Activated CD4-positive, alpha-beta memory T cell treated with anti-CD3 and anti-CD28 coated beads for 36 hours (primary cell): Measurements from ENCODE around the gene LPP. TPM values are rescaled to one million over a fixed set of nuclear protein-coding genes. Genes with fewer than 3 reads are reported as not detected.
A peak's percentile ranks its signal among the peaks of the same experiment; 100 is the strongest.

Source experiments
- CTCF ChIA-PET: fragments of 350-600 bp; sonication (Branson Sonifier 250); formaldehyde crosslinking; loops from one replicate; lab custom pipeline; 2021; ENCODE audit warnings: antibody characterized with exemption, inconsistent platforms; lab: Charles Lee
- POLR2A ChIA-PET: fragments of 350-600 bp; sonication (Branson Sonifier 250); formaldehyde crosslinking; loops from one replicate; lab custom pipeline; 2021; ENCODE audit warnings: antibody characterized with exemption; lab: Charles Lee
- DNase-seq: peaks from one replicate; pipeline ENCODE4 v3.0.0-alpha.2; 2020
- H3K27ac Mint-ChIP-seq: one replicate; pipeline ENCODE4 v1.8.0; 2021; ENCODE audit warnings: mixed read lengths
- H3K27me3 Mint-ChIP-seq: one replicate; pipeline ENCODE4 v1.8.0; 2021; ENCODE audit warnings: mixed read lengths
- H3K36me3 Mint-ChIP-seq: one replicate; pipeline ENCODE4 v1.8.0; 2021; ENCODE audit warnings: mixed read lengths
- H3K4me1 Mint-ChIP-seq: one replicate; pipeline ENCODE4 v1.8.0; 2021; ENCODE audit warnings: low read depth, mixed read lengths
- H3K4me3 Mint-ChIP-seq: one replicate; pipeline ENCODE4 v1.8.0; 2021; ENCODE audit warnings: mild to moderate bottlenecking, mixed read lengths
- H3K9me3 Mint-ChIP-seq: one replicate; pipeline ENCODE4 v1.8.0; 2021; ENCODE audit warnings: mixed read lengths
- intact Hi-C: fragments of 100-400 bp; cut with micrococcal nuclease; formaldehyde crosslinking; loops from one replicate; pipeline ENCODE4 v1.15.1; 2023
- total RNA-seq, 2 experiments: library from RNA; stranded (reverse); gene quantifications; one replicate each; pipeline ENCODE4 v1.2.3, GENCODE V29; 2021

Gene LPP
- total RNA-seq, 2 experiments from 2014 or later = 41.0 to 43.6 TPM

GRCh38 chr3:188686324-188686723 lies 532.4 kb downstream of the LPP start:
- POLR2A ChIA-PET = interaction anchor here (1.0 kb wide), 1 partner anchor 229 kb away, joined by 3 read pairs; no protein-coding TSS in a partner anchor
- no peaks in the 10 kb centered on the region for H3K9me3 Mint-ChIP-seq
- H3K27me3 Mint-ChIP-seq = no peaks in the 10 kb centered on the region
- H3K27ac Mint-ChIP-seq = no peak overlapping the region
- peaks cover 6% of the 10 kb centered on the region for H3K36me3 Mint-ChIP-seq
- intact Hi-C loops = loop anchor here (10.0 kb wide), 1 partner anchor 882 kb away; no protein-coding TSS in a partner anchor
- CTCF ChIA-PET = interaction anchor here (0.8 to 1.8 kb wide), 3 partner anchors 18 to 947 kb away, joined by 3 to 7 read pairs (median 6); no protein-coding TSS in a partner anchor
- peaks cover 46% of the 10 kb centered on the region for H3K4me1 Mint-ChIP-seq
- DNase-seq = no peak
- no peak overlapping the region for H3K4me3 Mint-ChIP-seq

GRCh38 chr3:188687389-188687788 lies 533.4 kb downstream of the LPP start:
- H3K27me3 Mint-ChIP-seq = peaks cover 1% of the 10 kb centered on the region
- CTCF ChIA-PET = interaction anchor here (0.7 to 1.8 kb wide), 4 partner anchors 19 to 948 kb away, joined by 3 to 7 read pairs (median 4); no protein-coding TSS in a partner anchor

GRCh38 chr3:188689101-188689574 lies 535.2 kb downstream of the LPP start:
- peaks cover 5% of the 10 kb centered on the region for H3K36me3 Mint-ChIP-seq
- peaks cover 2% of the 10 kb centered on the region for H3K27me3 Mint-ChIP-seq
- ChIA-PET CTCF (interaction anchor here (0.7 to 1.3 kb wide), 4 partner anchors 20 to 1010 kb away, joined by 3 to 7 read pairs (median 4); no protein-coding TSS in a partner anchor), POLR2A (no interaction called here)
- H3K9me3 Mint-ChIP-seq = no peaks in the 10 kb centered on the region
- no peak overlapping the region for H3K4me3 Mint-ChIP-seq
- intact Hi-C loops = loop anchor here (10.0 kb wide), 1 partner anchor 884 kb away; no protein-coding TSS in a partner anchor
- no peak for DNase-seq
- H3K4me1 Mint-ChIP-seq = peaks cover 28% of the 10 kb centered on the region
- H3K27ac Mint-ChIP-seq = no peak overlapping the region

More at GRCh38 chr3:188687389-188687788, 533.4 kb downstream of the LPP start:
- intact Hi-C loops = loop anchor here (10.0 kb wide), 1 partner anchor 883 kb away; no protein-coding TSS in a partner anchor
- Mint-ChIP-seq H3K4me3 (no peak overlapping the region), H3K27ac (no peak overlapping the region), H3K4me1 (peaks cover 43% of the 10 kb centered on the region), H3K9me3 (no peaks in the 10 kb centered on the region), H3K36me3 (peaks cover 4% of the 10 kb centered on the region)
- POLR2A ChIA-PET = no interaction called here
- DNase-seq = peak; percentile 20

- POLR2A ChIA-PET = no interaction called here
These were observed 536.1 kb downstream of the LPP start for GRCh38 chr3:188690064-188690463.

GRCh38 chr3:188691004-188691403 lies 537.0 kb downstream of the LPP start:
- peaks cover 35% of the 10 kb centered on the region for H3K4me1 Mint-ChIP-seq
- no peak overlapping the region for H3K4me3 Mint-ChIP-seq
- ChIA-PET POLR2A (no interaction called here), CTCF (interaction anchor here (0.8 kb wide), 1 partner anchor 19 kb away, joined by 4 read pairs; no protein-coding TSS in a partner anchor)
- peaks cover 2% of the 10 kb centered on the region for H3K27me3 Mint-ChIP-seq
- intact Hi-C loops = no loop called here
- no peak for DNase-seq
- no peaks in the 10 kb centered on the region for H3K9me3 Mint-ChIP-seq
- peaks cover 2% of the 10 kb centered on the region for H3K36me3 Mint-ChIP-seq
- H3K27ac Mint-ChIP-seq = no peak overlapping the region

More at GRCh38 chr3:188690064-188690463, 536.1 kb downstream of the LPP start:
- intact Hi-C loops = no loop called here
- H3K4me3 Mint-ChIP-seq = no peak overlapping the region
- H3K4me1 Mint-ChIP-seq = peaks cover 27% of the 10 kb centered on the region
- H3K9me3 Mint-ChIP-seq = no peaks in the 10 kb centered on the region
- no peak overlapping the region for H3K27ac Mint-ChIP-seq
- CTCF ChIA-PET = no interaction called here
- H3K36me3 Mint-ChIP-seq = peaks cover 4% of the 10 kb centered on the region
- H3K27me3 Mint-ChIP-seq = peaks cover 2% of the 10 kb centered on the region
- DNase-seq = no peak

GRCh38 chr3:188691665-188692064 lies 537.7 kb downstream of the LPP start:
- Mint-ChIP-seq H3K27ac (no peak overlapping the region), H3K27me3 (peaks cover 2% of the 10 kb centered on the region), H3K4me1 (peaks cover 35% of the 10 kb centered on the region), H3K36me3 (peaks cover 2% of the 10 kb centered on the region), H3K9me3 (no peaks in the 10 kb centered on the region), H3K4me3 (no peak overlapping the region)
- CTCF ChIA-PET = interaction anchor here (0.8 kb wide), 1 partner anchor 20 kb away, joined by 4 read pairs; no protein-coding TSS in a partner anchor
- POLR2A ChIA-PET = no interaction called here
- intact Hi-C loops = no loop called here
- DNase-seq = no peak

- intact Hi-C loops = no loop called here
- no peak overlapping the region for H3K4me3 Mint-ChIP-seq
- ChIA-PET POLR2A (no interaction called here), CTCF (no interaction called here)
- DNase-seq = no peak
- H3K9me3 Mint-ChIP-seq = no peaks in the 10 kb centered on the region
- peaks cover 2% of the 10 kb centered on the region for H3K27me3 Mint-ChIP-seq
- H3K36me3 Mint-ChIP-seq = peaks cover 2% of the 10 kb centered on the region
- no peak overlapping the region for H3K27ac Mint-ChIP-seq
- peaks cover 37% of the 10 kb centered on the region for H3K4me1 Mint-ChIP-seq
These were observed 538.7 kb downstream of the LPP start for GRCh38 chr3:188692700-188693099.

GRCh38 chr3:188693435-188693834 lies 539.5 kb downstream of the LPP start:
- CTCF ChIA-PET = no interaction called here
- intact Hi-C loops = no loop called here
- H3K9me3 Mint-ChIP-seq = no peaks in the 10 kb centered on the region
- no peak for DNase-seq
- H3K4me3 Mint-ChIP-seq = no peak overlapping the region
- peaks cover 33% of the 10 kb centered on the region for H3K4me1 Mint-ChIP-seq
- H3K27me3 Mint-ChIP-seq = peaks cover 3% of the 10 kb centered on the region
- peaks cover 2% of the 10 kb centered on the region for H3K36me3 Mint-ChIP-seq
- POLR2A ChIA-PET = no interaction called here
- no peak overlapping the region for H3K27ac Mint-ChIP-seq

- no peak for DNase-seq
- ChIA-PET POLR2A (interaction anchor here (1.1 kb wide), 1 partner anchor 27 kb away, joined by 3 read pairs; no protein-coding TSS in a partner anchor), CTCF (interaction anchor here (0.7 to 1.0 kb wide), 3 partner anchors 54 to 954 kb away, joined by 3 to 6 read pairs (median 4); no protein-coding TSS in a partner anchor)
- Mint-ChIP-seq H3K4me1 (peaks cover 35% of the 10 kb centered on the region), H3K4me3 (no peak overlapping the region), H3K27me3 (peaks cover 7% of the 10 kb centered on the region), H3K27ac (no peak overlapping the region), H3K36me3 (peaks cover 3% of the 10 kb centered on the region), H3K9me3 (no peaks in the 10 kb centered on the region)
- intact Hi-C loops = loop anchor here (5.0 kb wide), 1 partner anchor 257 kb away; no protein-coding TSS in a partner anchor
These were observed 541.3 kb downstream of the LPP start for GRCh38 chr3:188695241-188695640.

GRCh38 chr3:188697127-188697526 lies 543.2 kb downstream of the LPP start:
- CTCF ChIA-PET = interaction anchor here (0.6 to 1.6 kb wide), 5 partner anchors 25 to 961 kb away, joined by 3 to 6 read pairs (median 3); no protein-coding TSS in a partner anchor

GRCh38 chr3:188698436-188698835 lies 544.5 kb downstream of the LPP start:
- Mint-ChIP-seq H3K9me3 (no peaks in the 10 kb centered on the region), H3K36me3 (peaks cover 3% of the 10 kb centered on the region), H3K27ac (no peak overlapping the region), H3K4me3 (no peak overlapping the region), H3K4me1 (peaks cover 56% of the 10 kb centered on the region), H3K27me3 (peaks cover 5% of the 10 kb centered on the region)
- intact Hi-C loops = loop anchor here (5.0 kb wide), 1 partner anchor 254 kb away; no protein-coding TSS in a partner anchor
- ChIA-PET CTCF (interaction anchor here (0.7 to 1.6 kb wide), 2 partner anchors 256 to 959 kb away, joined by 3 to 4 read pairs; no protein-coding TSS in a partner anchor), POLR2A (no interaction called here)
- DNase-seq = no peak

More at GRCh38 chr3:188697127-188697526, 543.2 kb downstream of the LPP start:
- H3K27me3 Mint-ChIP-seq = peaks cover 7% of the 10 kb centered on the region
- POLR2A ChIA-PET = interaction anchor here (0.5 to 1.3 kb wide), 6 partner anchors 25 to 521 kb away, joined by 3 to 4 read pairs (median 3); no protein-coding TSS in a partner anchor
- H3K9me3 Mint-ChIP-seq = no peaks in the 10 kb centered on the region
- peak; percentile 55 for DNase-seq
- H3K4me3 Mint-ChIP-seq = no peak overlapping the region
- intact Hi-C loops = loop anchor here (5.0 kb wide), 1 partner anchor 255 kb away; no protein-coding TSS in a partner anchor
- H3K36me3 Mint-ChIP-seq = peaks cover 3% of the 10 kb centered on the region
- peaks cover 50% of the 10 kb centered on the region for H3K4me1 Mint-ChIP-seq
- peak overlapping the region; percentile 7 for H3K27ac Mint-ChIP-seq

- H3K9me3 Mint-ChIP-seq = no peaks in the 10 kb centered on the region
- ChIA-PET POLR2A (no interaction called here), CTCF (no interaction called here)
- DNase-seq = peak; percentile 61
- intact Hi-C loops = loop anchor here (1.0 to 5.0 kb wide), 11 partner anchors 17 to 958 kb away; no protein-coding TSS in a partner anchor
- H3K4me1 Mint-ChIP-seq = peaks cover 52% of the 10 kb centered on the region
- H3K27me3 Mint-ChIP-seq = peaks cover 5% of the 10 kb centered on the region
- H3K27ac Mint-ChIP-seq = peak overlapping the region; percentile 11
- no peak overlapping the region for H3K4me3 Mint-ChIP-seq
- peaks cover 2% of the 10 kb centered on the region for H3K36me3 Mint-ChIP-seq
These were observed 546.5 kb downstream of the LPP start for GRCh38 chr3:188700501-188700900.
